ENCODE measurements around the gene ZNF473. TPM values are rescaled to one million over a fixed set of nuclear protein-coding genes. Genes with fewer than 3 reads are reported as not detected.

The ZNF473 gene
- total and polyA plus RNA-seq, 2 of the 13 experiments (the other 11 are each of a cell fraction or from before 2014, with no cell fraction given), result 5.8 to 11.9 TPM

DNA sequence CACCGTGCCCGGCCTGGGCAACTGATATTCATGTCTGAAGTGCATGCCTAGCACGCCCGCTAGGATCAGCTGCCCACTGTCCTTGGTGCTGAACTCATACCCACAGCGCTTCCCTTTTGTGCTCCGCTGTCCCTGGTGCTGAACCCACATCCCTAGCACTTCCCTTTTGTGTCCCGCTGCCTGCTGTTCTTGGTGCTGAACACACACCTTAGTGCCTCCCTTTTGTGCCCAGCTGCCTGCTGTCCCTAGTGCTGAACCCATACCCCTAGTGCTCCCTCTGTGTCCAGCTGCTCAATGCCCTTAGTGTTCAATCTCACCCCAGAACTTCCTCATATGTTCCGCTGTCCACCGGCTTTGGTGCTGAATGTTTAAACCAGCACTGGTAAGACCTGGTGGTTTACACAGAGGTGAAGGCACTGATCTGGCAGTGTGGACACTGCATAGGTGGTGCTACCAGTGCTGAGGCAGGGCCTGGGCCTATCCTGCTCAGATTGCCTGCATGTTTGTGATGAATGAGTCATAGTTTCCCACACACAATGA, 38.6 kb upstream of the ZNF473 start (continued):
- TF ChIP-seq GTF3A (CRISPR knock-in tag; conservative IDR thresholded peaks at IDR 0.05), result peak; percentile 99
- no peak for TF ChIP-seq ZEB1 (IDR thresholded peaks at IDR 0.05; ENCODE audit: insufficient replicate concordance, low read depth)
- TF ChIP-seq, protein P1, sequence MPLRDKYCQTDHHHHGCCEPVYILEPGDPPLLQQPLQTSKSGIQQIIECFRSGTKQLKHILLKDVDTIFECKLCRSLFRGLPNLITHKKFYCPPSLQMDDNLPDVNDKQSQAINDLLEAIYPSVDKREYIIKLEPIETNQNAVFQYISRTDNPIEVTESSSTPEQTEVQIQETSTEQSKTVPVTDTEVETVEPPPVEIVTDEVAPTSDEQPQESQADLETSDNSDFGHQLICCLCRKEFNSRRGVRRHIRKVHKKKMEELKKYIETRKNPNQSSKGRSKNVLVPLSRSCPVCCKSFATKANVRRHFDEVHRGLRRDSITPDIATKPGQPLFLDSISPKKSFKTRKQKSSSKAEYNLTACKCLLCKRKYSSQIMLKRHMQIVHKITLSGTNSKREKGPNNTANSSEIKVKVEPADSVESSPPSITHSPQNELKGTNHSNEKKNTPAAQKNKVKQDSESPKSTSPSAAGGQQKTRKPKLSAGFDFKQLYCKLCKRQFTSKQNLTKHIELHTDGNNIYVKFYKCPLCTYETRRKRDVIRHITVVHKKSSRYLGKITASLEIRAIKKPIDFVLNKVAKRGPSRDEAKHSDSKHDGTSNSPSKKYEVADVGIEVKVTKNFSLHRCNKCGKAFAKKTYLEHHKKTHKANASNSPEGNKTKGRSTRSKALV (CRISPR knock-in tag; IDR thresholded peaks at IDR 0.05), result peak; percentile 100
- peak; percentile 89 for TF ChIP-seq FOXA3 (CRISPR knock-in tag; IDR thresholded peaks at IDR 0.05)
- peak; percentile 100 for TF ChIP-seq MXD4 (CRISPR knock-in tag; IDR thresholded peaks at IDR 0.05)
- TF ChIP-seq THAP11 (CRISPR knock-in tag; IDR thresholded peaks at IDR 0.05), result peak; percentile 91
- TF ChIP-seq ZNF546 (CRISPR knock-in tag; conservative IDR thresholded peaks at IDR 0.05), result peak; percentile 100
- TF ChIP-seq, protein P2, sequence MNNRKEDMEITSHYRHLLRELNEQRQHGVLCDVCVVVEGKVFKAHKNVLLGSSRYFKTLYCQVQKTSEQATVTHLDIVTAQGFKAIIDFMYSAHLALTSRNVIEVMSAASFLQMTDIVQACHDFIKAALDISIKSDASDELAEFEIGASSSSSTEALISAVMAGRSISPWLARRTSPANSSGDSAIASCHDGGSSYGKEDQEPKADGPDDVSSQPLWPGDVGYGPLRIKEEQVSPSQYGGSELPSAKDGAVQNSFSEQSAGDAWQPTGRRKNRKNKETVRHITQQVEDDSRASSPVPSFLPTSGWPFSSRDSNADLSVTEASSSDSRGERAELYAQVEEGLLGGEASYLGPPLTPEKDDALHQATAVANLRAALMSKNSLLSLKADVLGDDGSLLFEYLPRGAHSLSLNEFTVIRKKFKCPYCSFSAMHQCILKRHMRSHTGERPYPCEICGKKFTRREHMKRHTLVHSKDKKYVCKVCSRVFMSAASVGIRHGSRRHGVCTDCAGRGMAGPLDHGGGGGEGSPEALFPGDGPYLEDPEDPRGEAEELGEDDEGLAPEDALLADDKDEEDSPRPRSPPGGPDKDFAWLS (CRISPR knock-in tag; IDR thresholded peaks at IDR 0.05; ENCODE audit: borderline replicate concordance), result peak; percentile 94
- TF ChIP-seq, protein P3, sequence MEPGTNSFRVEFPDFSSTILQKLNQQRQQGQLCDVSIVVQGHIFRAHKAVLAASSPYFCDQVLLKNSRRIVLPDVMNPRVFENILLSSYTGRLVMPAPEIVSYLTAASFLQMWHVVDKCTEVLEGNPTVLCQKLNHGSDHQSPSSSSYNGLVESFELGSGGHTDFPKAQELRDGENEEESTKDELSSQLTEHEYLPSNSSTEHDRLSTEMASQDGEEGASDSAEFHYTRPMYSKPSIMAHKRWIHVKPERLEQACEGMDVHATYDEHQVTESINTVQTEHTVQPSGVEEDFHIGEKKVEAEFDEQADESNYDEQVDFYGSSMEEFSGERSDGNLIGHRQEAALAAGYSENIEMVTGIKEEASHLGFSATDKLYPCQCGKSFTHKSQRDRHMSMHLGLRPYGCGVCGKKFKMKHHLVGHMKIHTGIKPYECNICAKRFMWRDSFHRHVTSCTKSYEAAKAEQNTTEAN (CRISPR knock-in tag; conservative IDR thresholded peaks at IDR 0.05), result peak; percentile 100
- peak; percentile 100 for TF ChIP-seq HDAC2 (CRISPR knock-in tag; IDR thresholded peaks at IDR 0.05)
- TF ChIP-seq NBN (conservative IDR thresholded peaks at IDR 0.05), result no peak
- peak; percentile 95; the same call in 1 of the 2 replicates for TF ChIP-seq NR3C1 (CRISPR knock-in tag; IDR thresholded peaks at IDR 0.05)
- TF ChIP-seq ZNF777 (CRISPR knock-in tag; IDR thresholded peaks at IDR 0.05), result peak; percentile 95
- no peak for TF ChIP-seq BHLHE40 (IDR thresholded peaks at IDR 0.05; ENCODE audit: low read length)
- TF ChIP-seq ETV6 (CRISPR knock-in tag; conservative IDR thresholded peaks at IDR 0.05), result peak; percentile 100
- TF ChIP-seq PAWR (CRISPR knock-in tag; IDR thresholded peaks at IDR 0.05; ENCODE audit: borderline replicate concordance), result peak; percentile 100
- peak; percentile 100 for TF ChIP-seq ZNF737 (CRISPR knock-in tag; IDR thresholded peaks at IDR 0.05; ENCODE audit: borderline replicate concordance)
- TF ChIP-seq ZNF615 (CRISPR knock-in tag; IDR thresholded peaks at IDR 0.05; ENCODE audit: borderline replicate concordance), result peak; percentile 100
- TF ChIP-seq, protein P4, sequence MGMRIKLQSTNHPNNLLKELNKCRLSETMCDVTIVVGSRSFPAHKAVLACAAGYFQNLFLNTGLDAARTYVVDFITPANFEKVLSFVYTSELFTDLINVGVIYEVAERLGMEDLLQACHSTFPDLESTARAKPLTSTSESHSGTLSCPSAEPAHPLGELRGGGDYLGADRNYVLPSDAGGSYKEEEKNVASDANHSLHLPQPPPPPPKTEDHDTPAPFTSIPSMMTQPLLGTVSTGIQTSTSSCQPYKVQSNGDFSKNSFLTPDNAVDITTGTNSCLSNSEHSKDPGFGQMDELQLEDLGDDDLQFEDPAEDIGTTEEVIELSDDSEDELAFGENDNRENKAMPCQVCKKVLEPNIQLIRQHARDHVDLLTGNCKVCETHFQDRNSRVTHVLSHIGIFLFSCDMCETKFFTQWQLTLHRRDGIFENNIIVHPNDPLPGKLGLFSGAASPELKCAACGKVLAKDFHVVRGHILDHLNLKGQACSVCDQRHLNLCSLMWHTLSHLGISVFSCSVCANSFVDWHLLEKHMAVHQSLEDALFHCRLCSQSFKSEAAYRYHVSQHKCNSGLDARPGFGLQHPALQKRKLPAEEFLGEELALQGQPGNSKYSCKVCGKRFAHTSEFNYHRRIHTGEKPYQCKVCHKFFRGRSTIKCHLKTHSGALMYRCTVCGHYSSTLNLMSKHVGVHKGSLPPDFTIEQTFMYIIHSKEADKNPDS (CRISPR knock-in tag; IDR thresholded peaks at IDR 0.05), result peak; percentile 98
- TF ChIP-seq ZNF441 (CRISPR knock-in tag; IDR thresholded peaks at IDR 0.05; ENCODE audit: borderline replicate concordance), result peak; percentile 100
- TF ChIP-seq ZNF567 (CRISPR knock-in tag; IDR thresholded peaks at IDR 0.05; ENCODE audit: borderline replicate concordance), result peak; percentile 100
- peak; percentile 100 for TF ChIP-seq ZNF543 (CRISPR knock-in tag; IDR thresholded peaks at IDR 0.05)
- TF ChIP-seq, protein P5, sequence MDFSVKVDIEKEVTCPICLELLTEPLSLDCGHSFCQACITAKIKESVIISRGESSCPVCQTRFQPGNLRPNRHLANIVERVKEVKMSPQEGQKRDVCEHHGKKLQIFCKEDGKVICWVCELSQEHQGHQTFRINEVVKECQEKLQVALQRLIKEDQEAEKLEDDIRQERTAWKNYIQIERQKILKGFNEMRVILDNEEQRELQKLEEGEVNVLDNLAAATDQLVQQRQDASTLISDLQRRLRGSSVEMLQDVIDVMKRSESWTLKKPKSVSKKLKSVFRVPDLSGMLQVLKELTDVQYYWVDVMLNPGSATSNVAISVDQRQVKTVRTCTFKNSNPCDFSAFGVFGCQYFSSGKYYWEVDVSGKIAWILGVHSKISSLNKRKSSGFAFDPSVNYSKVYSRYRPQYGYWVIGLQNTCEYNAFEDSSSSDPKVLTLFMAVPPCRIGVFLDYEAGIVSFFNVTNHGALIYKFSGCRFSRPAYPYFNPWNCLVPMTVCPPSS (IDR thresholded peaks at IDR 0.05), result no peak
- TF ChIP-seq SNAI1 (CRISPR knock-in tag; IDR thresholded peaks at IDR 0.05; ENCODE audit: borderline replicate concordance), result peak; percentile 100
